Heart right ventricle (tissue), 16 donors: ENCODE results near the gene DLEC1. TPM values are rescaled to one million over a fixed set of nuclear protein-coding genes. Genes with fewer than 3 reads are reported as not detected.
"Not testable (repeated sequence)": the region's sequence is repeated elsewhere in the genome, so short reads cannot be mapped to it uniquely, and the experiment has no call there.

Experiments used
- ATAC-seq, 8 donors: fragments of 200-7000 bp; cut with Tn5 transposase; one replicate each; pipeline ENCODE4 v1.9.1; 2020; ENCODE audit warnings: mild to moderate bottlenecking in 8 of 8, moderate library complexity in 8 of 8, moderate number of reproducible peaks in 1 of 8
- DNase-seq, 2 donors: peaks; one replicate each; pipeline ENCODE4 v3.0.0-alpha.2; 2020
- H3K27ac ChIP-seq, 10 donors: fragments of 200-600 bp; sonication (generic) in 2 of 10; one replicate each; pipeline versions ENCODE4 v1.5.0 to v1.8.0; 2020 to 2022; ENCODE audit warnings: mild to moderate bottlenecking in 3 of 10
- H3K27me3 ChIP-seq, 7 donors: fragments of 200-600 bp; one replicate each; pipeline ENCODE4 v1.8.0; 2021 to 2022; ENCODE audit warnings: mild to moderate bottlenecking in 2 of 7
- H3K36me3 ChIP-seq, 9 donors: fragments of 200-600 bp; sonication (generic) in 1 of 9; one replicate each; pipeline versions ENCODE4 v1.5.0 to v1.8.0; 2020 to 2022; ENCODE audit warnings: mild to moderate bottlenecking in 2 of 9
- H3K4me1 ChIP-seq, 9 donors: fragments of 200-600 bp; sonication (generic) in 1 of 9; one replicate each; pipeline versions ENCODE4 v1.5.0 to v1.8.0; 2020 to 2022; ENCODE audit warnings: mild to moderate bottlenecking in 4 of 9
- H3K4me3 ChIP-seq, 10 donors: fragments of 200-600 bp; sonication (generic) in 2 of 10; one replicate each; pipeline versions ENCODE4 v1.5.0 to v1.8.0; 2020 to 2022; ENCODE audit warnings: mild to moderate bottlenecking in 7 of 10, moderate library complexity in 2 of 10
- H3K9me3 ChIP-seq, 11 donors: fragments of 200-600 bp in 10 of 11; sonication (generic) in 2 of 11; one replicate each; pipeline versions ENCODE4 v1.5.0 to v1.8.0; 2013 to 2022; ENCODE audit warnings: mild to moderate bottlenecking in 2 of 11, control low read depth in 1 of 11, moderate library complexity in 1 of 11
- CTCF ChIP-seq, 9 donors: fragments of 200-600 bp; sonication (generic) in 2 of 9; IDR thresholded peaks; one replicate each; pipeline versions ENCODE4 v1.5.0 to v1.8.0; 2021 to 2022; ENCODE audit warnings: antibody characterized with exemption in 9 of 9, mild to moderate bottlenecking in 5 of 9, moderate library complexity in 1 of 9
- WGBS, 2 donors: extraction: QIAGEN DNeasy Blood & Tissue Kit; methylation state at CpG; one replicate each; pipeline ENCODE4 v1.1.7; 2013; ENCODE audit warnings: inconsistent platforms in 1 of 2; 5-methylcytosine and 5-hydroxymethylcytosine counted together
- intact Hi-C, 10 donors: fragments of 100-400 bp; cut with DNase I; formaldehyde crosslinking; loops; one replicate each; pipeline versions ENCODE4 v1.11.1 to v1.14.2; 2022
- polyA plus RNA-seq, 2 donors: library from polyadenylated mRNA; stranded (reverse); fragments of 200-250 nt; gene quantifications; one replicate each; pipeline ENCODE4 v1.2.3, GENCODE V29; 2013
- total RNA-seq, 10 donors: library from RNA; stranded (reverse); fragmentation: NEBNext Ultra II Directional in 3 of 10; extraction: Animal tissue kit (Norgen Biotek cat#: 25700) in 3 of 10; gene quantifications; one replicate each; pipeline versions ENCODE4 v1.2.1 to v1.2.4, GENCODE V29; 2021 to 2023
- donor health status: Arrhythmogenic right ventricular cardiomyopathy.
- donor health status: ischemic (EF 13 %, LVEDD 7.1; RV severe dilation, severe dysfunction).
- donor health status: healthy with polysubstance abuse.
- donor health status: DM: no; HTN: yes; CAD: no.
- donor health status: DM: no; HTN: no; CAD: no.
- donor health status: ischemic (EF 25% LVEDD 6.9; RV normal size, moderate dysfunction).
- donor health status: ischemic (EF 25% LVEDD 5.7; RV mildly dilated, moderate dysfunction).
- donor health status: healthy.
- donor health status: DM: yes; HTN: yes; CAD: no.
- donor health status: Ischemic cardiomyopathy.
- donor health status: ischemic (EF 35%, LVEDD 5.7; RV mildly dilated, moderate dysfunction).
- donor health status: nonischemic (EF 11% LVEDD 7.7; RV severe dilation, severe dysfunction).
- donor health status: DM: yes; HTN: yes; CAD: no.
- donor health status: PGD.
- donor health status: ischemic (EF 29% LVEDD 5.4; RV normal size, mild dysfunction).
- donor health status: nonischemic (EF 23%, LVEDD 6.1; RV moderate dilation, normal function).

The DLEC1 gene
- total and polyA plus RNA-seq, 12 donors = 0.09 to 0.66 (median 0.30) TPM; not detected in 4

- Histone ChIP-seq H3K4me1 (peaks cover 0 to 32% (median 26%) of the 10 kb centered on the region in 9 donors), H3K9me3 (no peaks in the 10 kb centered on the region), H3K27ac (no peak overlapping the region), H3K36me3 (no peaks in the 10 kb centered on the region), H3K4me3 (no peak overlapping the region), H3K27me3 (peaks cover 0 to 27% (median 0%) of the 10 kb centered on the region in 7 donors)
- DNase-seq (no peak), ATAC-seq (no peak)
- TF ChIP-seq CTCF (IDR thresholded peaks at IDR 0.05) = no peak
- WGBS, 2 donors = 96 to 100% methylated on average over 1 of the region's 1 CpG
- intact Hi-C loops = no loop called here
Measured at GRCh38 chr3:38032328-38032865, 6.6 kb upstream of the DLEC1 start.

- H3K9me3 ChIP-seq, H3K4me3 ChIP-seq, ATAC-seq, intact Hi-C loops, H3K36me3 ChIP-seq, H3K27ac ChIP-seq, DNase-seq: not testable (repeated sequence)
- 92 to 97% methylated on average over 7 of the region's 7 CpGs for WGBS, 2 donors
- Histone ChIP-seq H3K4me1 (peaks cover 0 to 35% (median 26%) of the 10 kb centered on the region in 9 donors), H3K27me3 (peaks cover 0 to 24% (median 0%) of the 10 kb centered on the region in 7 donors)
Measured at GRCh38 chr3:38033586-38033985, 5.4 kb upstream of the DLEC1 start.

GRCh38 chr3:38034335-38034734, 4.7 kb upstream of the DLEC1 start:
- H3K9me3 ChIP-seq, intact Hi-C loops, DNase-seq, H3K27ac ChIP-seq, ATAC-seq, H3K4me3 ChIP-seq, H3K36me3 ChIP-seq: not testable (repeated sequence)
- Histone ChIP-seq H3K27me3 (peaks cover 0 to 16% (median 0%) of the 10 kb centered on the region in 7 donors), H3K4me1 (peaks cover 3 to 35% (median 23%) of the 10 kb centered on the region in 9 donors)
- WGBS, 2 donors = 87 to 93% methylated on average over 9 of the region's 9 CpGs

GRCh38 chr3:38036286-38036685, 2.7 kb upstream of the DLEC1 start:
- peaks cover 0 to 7% (median 0%) of the 10 kb centered on the region in 7 donors for H3K27me3 ChIP-seq
- H3K4me3 ChIP-seq = no peak overlapping the region
- no peaks in the 10 kb centered on the region for H3K36me3 ChIP-seq
- ATAC-seq (no peak), DNase-seq (no peak)
- intact Hi-C loops = no loop called here
- H3K4me1 ChIP-seq = peaks cover 6 to 29% (median 13%) of the 10 kb centered on the region in 9 donors
- no peak overlapping the region for H3K27ac ChIP-seq
- 93 to 96% methylated on average over 5 of the region's 5 CpGs for WGBS, 2 donors
- TF ChIP-seq CTCF (IDR thresholded peaks at IDR 0.05) = no peak
- H3K9me3 ChIP-seq = no peaks in the 10 kb centered on the region

GRCh38 chr3:38036906-38037305, 2.1 kb upstream of the DLEC1 start:
- H3K36me3 ChIP-seq = no peaks in the 10 kb centered on the region
- DNase-seq (no peak), ATAC-seq (no peak)
- no peaks in the 10 kb centered on the region for H3K9me3 ChIP-seq
- intact Hi-C loops = no loop called here
- no peak overlapping the region for H3K27ac ChIP-seq
- no peak overlapping the region for H3K4me3 ChIP-seq
- H3K4me1 ChIP-seq = peaks cover 6 to 25% (median 13%) of the 10 kb centered on the region in 9 donors
- WGBS, 2 donors = 77 to 88% methylated on average over 3 of the region's 3 CpGs
- H3K27me3 ChIP-seq = peaks cover 0 to 7% (median 0%) of the 10 kb centered on the region in 7 donors
- TF ChIP-seq CTCF (IDR thresholded peaks at IDR 0.05) = no peak
